GM06990 (cell line): ENCODE data around the gene CTNNB1.

Experiments used
- DNase-seq: peaks from one replicate; pipeline ENCODE4 v3.0.0-alpha.2; 2011; ENCODE audit not compliant: insufficient read length; ENCODE audit errors: extremely low read depth
- H3K27me3 ChIP-seq: replicated peaks from 2 replicates; pipeline ENCODE4 v1.6.0; 2011; ENCODE audit warnings: low read length; ENCODE audit not compliant: control insufficient read depth, insufficient read depth
- H3K36me3 ChIP-seq: 2 replicates; pipeline ENCODE4 v1.5.1; 2011; ENCODE audit warnings: low read length; ENCODE audit not compliant: control insufficient read depth, insufficient read depth
- H3K4me3 ChIP-seq: replicated peaks from 2 replicates; pipeline ENCODE4 v1.5.1; 2011; ENCODE audit warnings: low read depth, mild to moderate bottlenecking, control low read depth, low read length
- CTCF ChIP-seq: IDR thresholded peaks from 2 replicates; pipeline ENCODE4 v1.5.1; 2011; ENCODE audit warnings: low read length, control low read depth, mild to moderate bottlenecking, inconsistent platforms; ENCODE audit not compliant: insufficient read depth, poor library complexity, severe bottlenecking

CTNNB1 gene

DNA sequence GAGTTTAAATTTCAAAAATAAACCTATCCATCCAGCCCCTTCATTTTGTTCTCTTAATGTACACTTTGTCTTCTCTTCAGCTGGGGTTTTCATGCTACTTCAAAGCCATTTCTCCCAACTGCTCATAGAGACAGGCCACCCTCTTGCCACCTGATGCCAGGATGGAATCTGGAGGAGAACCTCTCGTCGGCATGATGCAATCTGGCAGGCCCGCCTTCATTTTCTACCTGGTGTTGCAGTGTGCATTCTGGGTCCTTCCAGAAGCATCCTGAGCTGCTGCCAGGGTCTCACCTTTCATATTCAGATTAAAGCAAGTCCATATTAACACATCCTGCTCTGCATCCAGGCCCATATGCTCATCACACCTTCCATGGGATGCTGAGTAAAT lies 60.8 kb downstream of the CTNNB1 start:
- Histone ChIP-seq H3K27me3 (no peaks in the 10 kb centered on the region), H3K4me3 (no peak overlapping the region), H3K36me3 (no peaks in the 10 kb centered on the region)
- TF ChIP-seq CTCF = no peak
- DNase-seq = no peak

- Histone ChIP-seq H3K27me3 (no peaks in the 10 kb centered on the region; the same call in 1 of the 2 replicates), H3K36me3 (no peaks in the 10 kb centered on the region), H3K4me3 (no peak overlapping the region)
- no peak for DNase-seq
- TF ChIP-seq CTCF = no peak
Observed at GRCh38 chr3:41265011-41265545, 65.8 kb downstream of the CTNNB1 start.

DNA sequence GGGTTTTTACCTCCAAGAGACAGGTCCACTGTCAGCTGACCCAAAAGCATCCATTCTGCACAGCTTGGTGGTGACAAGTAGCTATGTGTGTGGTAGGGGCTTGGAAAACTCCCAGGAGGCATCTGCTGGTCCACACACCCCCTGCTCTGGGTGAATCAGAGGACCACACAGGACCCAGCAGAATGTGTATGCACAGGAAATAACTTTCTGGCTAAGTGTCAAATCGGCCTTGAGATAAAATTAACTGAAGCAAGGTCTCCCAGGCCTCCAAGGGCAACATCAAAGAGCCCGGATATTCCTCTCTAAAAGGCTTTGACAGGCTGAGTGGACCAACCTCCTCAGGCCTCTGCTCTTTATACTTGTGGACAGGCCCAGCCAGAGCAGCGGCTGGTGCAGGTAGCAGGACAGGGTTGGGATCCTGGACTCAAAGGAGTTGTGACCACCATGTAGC lies 66.5 kb downstream of the CTNNB1 start:
- TF ChIP-seq CTCF = no peak
- Histone ChIP-seq H3K27me3 (no peaks in the 10 kb centered on the region; the same call in 1 of the 2 replicates), H3K4me3 (no peak overlapping the region), H3K36me3 (no peaks in the 10 kb centered on the region)
- DNase-seq = no peak

- no peaks in the 10 kb centered on the region for H3K36me3 ChIP-seq
- DNase-seq = no peak
- TF ChIP-seq CTCF = no peak
- H3K4me3 ChIP-seq = no peak overlapping the region
- H3K27me3 ChIP-seq = no peaks in the 10 kb centered on the region; the same call in 1 of the 2 replicates
Observed at GRCh38 chr3:41267975-41268640, 68.8 kb downstream of the CTNNB1 start.

GRCh38 chr3:41272667-41273066 lies 73.4 kb downstream of the CTNNB1 start:
- no peak for DNase-seq

More at GRCh38 chr3:41272667-41273066, 73.4 kb downstream of the CTNNB1 start:
- TF ChIP-seq CTCF = no peak
- Histone ChIP-seq H3K4me3 (no peak overlapping the region), H3K27me3 (no peaks in the 10 kb centered on the region; the same call in 1 of the 2 replicates), H3K36me3 (no peaks in the 10 kb centered on the region)
